ENCODE data around the gene CYP4F8. TPM values are rescaled to one million over a fixed set of nuclear protein-coding genes. Genes with fewer than 3 reads are reported as not detected.

The CYP4F8 gene
- total RNA-seq, 2 donors from 2014 or later: not detected

DNA sequence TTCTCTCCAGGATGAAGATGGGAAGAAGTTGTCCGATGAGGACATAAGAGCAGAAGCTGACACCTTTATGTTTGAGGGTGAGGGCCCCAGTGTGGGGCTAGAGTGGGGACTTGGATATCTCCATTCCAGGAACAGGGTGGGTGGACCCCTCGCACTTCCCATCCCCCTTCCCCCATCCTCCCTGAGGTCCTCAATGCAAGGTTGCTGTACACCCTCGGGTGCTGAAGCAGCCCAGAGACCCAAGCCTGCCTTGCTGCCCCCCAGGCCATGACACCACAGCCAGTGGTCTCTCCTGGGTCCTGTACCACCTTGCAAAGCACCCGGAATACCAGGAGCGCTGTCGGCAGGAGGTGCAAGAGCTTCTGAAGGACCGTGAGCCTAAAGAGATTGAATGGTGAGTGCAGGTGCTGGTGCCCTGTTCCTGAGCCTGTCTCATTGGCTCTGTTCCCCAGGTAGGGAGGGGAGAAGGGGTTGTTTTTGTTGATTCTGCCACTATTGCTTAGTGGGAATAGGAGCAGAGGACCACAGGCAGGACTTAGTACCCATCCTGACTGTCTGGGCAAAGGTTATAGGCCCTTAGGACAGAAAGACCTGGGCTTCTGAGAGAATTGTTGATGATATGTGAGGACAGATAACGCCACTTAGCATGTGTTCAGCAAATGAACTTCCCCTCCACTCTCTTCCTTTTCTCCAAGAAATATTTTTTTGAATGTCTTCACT lies 37.7 kb downstream of the CYP4F8 start:
- Histone ChIP-seq H3K27me3 (no peaks in the 10 kb centered on the region), H3K4me3 (no peak overlapping the region), H3K4me1 (no peaks in the 10 kb centered on the region), H3K36me3 (no peaks in the 10 kb centered on the region), H3K27ac (no peak overlapping the region), H3K9me3 (no peaks in the 10 kb centered on the region)
- DNase-seq (ENCODE audit: low spot score): no peak
- TF ChIP-seq, protein P1, sequence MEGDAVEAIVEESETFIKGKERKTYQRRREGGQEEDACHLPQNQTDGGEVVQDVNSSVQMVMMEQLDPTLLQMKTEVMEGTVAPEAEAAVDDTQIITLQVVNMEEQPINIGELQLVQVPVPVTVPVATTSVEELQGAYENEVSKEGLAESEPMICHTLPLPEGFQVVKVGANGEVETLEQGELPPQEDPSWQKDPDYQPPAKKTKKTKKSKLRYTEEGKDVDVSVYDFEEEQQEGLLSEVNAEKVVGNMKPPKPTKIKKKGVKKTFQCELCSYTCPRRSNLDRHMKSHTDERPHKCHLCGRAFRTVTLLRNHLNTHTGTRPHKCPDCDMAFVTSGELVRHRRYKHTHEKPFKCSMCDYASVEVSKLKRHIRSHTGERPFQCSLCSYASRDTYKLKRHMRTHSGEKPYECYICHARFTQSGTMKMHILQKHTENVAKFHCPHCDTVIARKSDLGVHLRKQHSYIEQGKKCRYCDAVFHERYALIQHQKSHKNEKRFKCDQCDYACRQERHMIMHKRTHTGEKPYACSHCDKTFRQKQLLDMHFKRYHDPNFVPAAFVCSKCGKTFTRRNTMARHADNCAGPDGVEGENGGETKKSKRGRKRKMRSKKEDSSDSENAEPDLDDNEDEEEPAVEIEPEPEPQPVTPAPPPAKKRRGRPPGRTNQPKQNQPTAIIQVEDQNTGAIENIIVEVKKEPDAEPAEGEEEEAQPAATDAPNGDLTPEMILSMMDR (IDR thresholded peaks at IDR 0.05): no peak

GRCh38 chr19:15656467-15656866 lies 41.4 kb downstream of the CYP4F8 start:
- H3K27ac ChIP-seq: no peak overlapping the region
- TF ChIP-seq, protein P1 (IDR thresholded peaks at IDR 0.05): no peak
- DNase-seq (ENCODE audit: low spot score): no peak
- no peaks in the 10 kb centered on the region for H3K36me3 ChIP-seq
- H3K9me3 ChIP-seq: no peaks in the 10 kb centered on the region
- H3K4me1 ChIP-seq: no peaks in the 10 kb centered on the region
- H3K27me3 ChIP-seq: no peaks in the 10 kb centered on the region
- H3K4me3 ChIP-seq: no peak overlapping the region

DNA sequence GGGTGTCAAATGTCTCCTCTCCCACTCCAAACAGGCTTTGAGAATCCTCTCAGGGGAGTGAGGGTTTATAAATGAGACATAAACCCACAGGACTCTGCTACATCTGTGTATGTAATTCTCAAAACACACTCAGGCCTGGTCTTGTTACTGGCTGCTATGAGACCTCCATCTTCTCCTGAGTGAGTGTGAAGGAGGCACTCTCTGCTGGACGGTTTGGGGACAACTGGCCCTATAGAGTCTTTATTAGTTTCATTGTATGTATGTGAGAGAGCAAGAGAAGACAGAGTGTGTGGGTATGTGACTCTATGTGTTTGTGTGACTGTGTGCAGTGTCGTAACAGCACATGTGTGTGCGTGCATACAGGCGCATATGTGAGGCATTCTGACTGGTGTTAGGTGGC lies 48.2 kb downstream of the CYP4F8 start:
- TF ChIP-seq, protein P1 (IDR thresholded peaks at IDR 0.05): no peak
- no peak overlapping the region for H3K4me3 ChIP-seq

GRCh38 chr19:15666186-15666585 lies 51.2 kb downstream of the CYP4F8 start:
- TF ChIP-seq, protein P1 (IDR thresholded peaks at IDR 0.05): no peak
- DNase-seq (ENCODE audit: low spot score): no peak
- H3K4me3 ChIP-seq: no peak overlapping the region
- no peaks in the 10 kb centered on the region for H3K9me3 ChIP-seq
- no peaks in the 10 kb centered on the region for H3K27me3 ChIP-seq
- no peak overlapping the region for H3K27ac ChIP-seq
- H3K36me3 ChIP-seq: no peaks in the 10 kb centered on the region
- no peaks in the 10 kb centered on the region for H3K4me1 ChIP-seq

More for the DNA sequence above, 48.2 kb downstream of the CYP4F8 start:
- H3K27ac ChIP-seq: no peak overlapping the region
- no peaks in the 10 kb centered on the region for H3K36me3 ChIP-seq
- H3K27me3 ChIP-seq: no peaks in the 10 kb centered on the region
- DNase-seq (ENCODE audit: low spot score): no peak
- no peaks in the 10 kb centered on the region for H3K4me1 ChIP-seq
- no peaks in the 10 kb centered on the region for H3K9me3 ChIP-seq

DNA sequence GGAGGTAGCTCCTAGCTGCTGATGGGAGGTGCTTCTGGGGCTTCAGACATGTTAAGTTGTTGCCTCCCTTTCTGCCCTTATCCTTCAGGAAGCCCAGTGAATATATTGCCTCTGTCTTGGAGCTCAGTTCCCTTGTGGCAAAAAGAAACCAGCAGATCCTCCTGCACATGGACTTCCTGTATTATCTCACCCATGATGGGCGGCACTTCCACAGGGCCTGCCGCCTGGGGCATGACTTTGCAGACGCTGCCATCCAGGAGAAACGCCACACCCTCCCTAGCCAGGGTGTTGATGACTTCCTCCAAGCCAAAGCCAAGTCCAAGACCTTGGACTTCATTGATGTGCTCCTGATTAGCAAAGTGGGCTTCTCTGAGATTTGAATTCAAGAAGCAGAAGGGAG lies 51.9 kb downstream of the CYP4F8 start:
- Histone ChIP-seq H3K9me3 (no peaks in the 10 kb centered on the region), H3K36me3 (no peaks in the 10 kb centered on the region), H3K4me1 (no peaks in the 10 kb centered on the region), H3K4me3 (no peak overlapping the region), H3K27me3 (no peaks in the 10 kb centered on the region), H3K27ac (no peak overlapping the region)
- TF ChIP-seq, protein P1 (IDR thresholded peaks at IDR 0.05): no peak
- DNase-seq (ENCODE audit: low spot score): no peak

- TF ChIP-seq, protein P1 (IDR thresholded peaks at IDR 0.05): no peak
- no peaks in the 10 kb centered on the region for H3K27me3 ChIP-seq
- peaks cover 0 to 14% of the 10 kb centered on the region in 2 donors for H3K4me1 ChIP-seq
- no peak overlapping the region for H3K4me3 ChIP-seq
- H3K9me3 ChIP-seq: no peaks in the 10 kb centered on the region
- H3K27ac ChIP-seq: no peak overlapping the region
- DNase-seq (ENCODE audit: low spot score): no peak
- H3K36me3 ChIP-seq: no peaks in the 10 kb centered on the region
Observed at GRCh38 chr19:15669440-15669839, 54.4 kb downstream of the CYP4F8 start.

Measured in right atrium auricular region (tissue), 2 donors.